ENCODE results near the gene FAM50B. TPM values are rescaled to one million over a fixed set of nuclear protein-coding genes. Genes with fewer than 3 reads are reported as not detected.

The FAM50B gene
- total and polyA plus RNA-seq, 2 of the 13 experiments (the other 11 are each of a cell fraction or from before 2014, with no cell fraction given) = 0.05 TPM; not detected in 1

GRCh38 chr6:3841066-3841454 is 8.1 kb upstream of the FAM50B start (continued):
- TF ChIP-seq, protein P1, sequence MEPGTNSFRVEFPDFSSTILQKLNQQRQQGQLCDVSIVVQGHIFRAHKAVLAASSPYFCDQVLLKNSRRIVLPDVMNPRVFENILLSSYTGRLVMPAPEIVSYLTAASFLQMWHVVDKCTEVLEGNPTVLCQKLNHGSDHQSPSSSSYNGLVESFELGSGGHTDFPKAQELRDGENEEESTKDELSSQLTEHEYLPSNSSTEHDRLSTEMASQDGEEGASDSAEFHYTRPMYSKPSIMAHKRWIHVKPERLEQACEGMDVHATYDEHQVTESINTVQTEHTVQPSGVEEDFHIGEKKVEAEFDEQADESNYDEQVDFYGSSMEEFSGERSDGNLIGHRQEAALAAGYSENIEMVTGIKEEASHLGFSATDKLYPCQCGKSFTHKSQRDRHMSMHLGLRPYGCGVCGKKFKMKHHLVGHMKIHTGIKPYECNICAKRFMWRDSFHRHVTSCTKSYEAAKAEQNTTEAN (CRISPR knock-in tag; conservative IDR thresholded peaks at IDR 0.05) = peak; percentile 78
- no peak for TF ChIP-seq PAWR (CRISPR knock-in tag; IDR thresholded peaks at IDR 0.05; ENCODE audit: borderline replicate concordance)
- TF ChIP-seq ZKSCAN5 (CRISPR knock-in tag; IDR thresholded peaks at IDR 0.05) = no peak
- TF ChIP-seq, protein P2, sequence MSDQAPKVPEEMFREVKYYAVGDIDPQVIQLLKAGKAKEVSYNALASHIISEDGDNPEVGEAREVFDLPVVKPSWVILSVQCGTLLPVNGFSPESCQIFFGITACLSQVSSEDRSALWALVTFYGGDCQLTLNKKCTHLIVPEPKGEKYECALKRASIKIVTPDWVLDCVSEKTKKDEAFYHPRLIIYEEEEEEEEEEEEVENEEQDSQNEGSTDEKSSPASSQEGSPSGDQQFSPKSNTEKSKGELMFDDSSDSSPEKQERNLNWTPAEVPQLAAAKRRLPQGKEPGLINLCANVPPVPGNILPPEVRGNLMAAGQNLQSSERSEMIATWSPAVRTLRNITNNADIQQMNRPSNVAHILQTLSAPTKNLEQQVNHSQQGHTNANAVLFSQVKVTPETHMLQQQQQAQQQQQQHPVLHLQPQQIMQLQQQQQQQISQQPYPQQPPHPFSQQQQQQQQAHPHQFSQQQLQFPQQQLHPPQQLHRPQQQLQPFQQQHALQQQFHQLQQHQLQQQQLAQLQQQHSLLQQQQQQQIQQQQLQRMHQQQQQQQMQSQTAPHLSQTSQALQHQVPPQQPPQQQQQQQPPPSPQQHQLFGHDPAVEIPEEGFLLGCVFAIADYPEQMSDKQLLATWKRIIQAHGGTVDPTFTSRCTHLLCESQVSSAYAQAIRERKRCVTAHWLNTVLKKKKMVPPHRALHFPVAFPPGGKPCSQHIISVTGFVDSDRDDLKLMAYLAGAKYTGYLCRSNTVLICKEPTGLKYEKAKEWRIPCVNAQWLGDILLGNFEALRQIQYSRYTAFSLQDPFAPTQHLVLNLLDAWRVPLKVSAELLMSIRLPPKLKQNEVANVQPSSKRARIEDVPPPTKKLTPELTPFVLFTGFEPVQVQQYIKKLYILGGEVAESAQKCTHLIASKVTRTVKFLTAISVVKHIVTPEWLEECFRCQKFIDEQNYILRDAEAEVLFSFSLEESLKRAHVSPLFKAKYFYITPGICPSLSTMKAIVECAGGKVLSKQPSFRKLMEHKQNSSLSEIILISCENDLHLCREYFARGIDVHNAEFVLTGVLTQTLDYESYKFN (CRISPR knock-in tag; conservative IDR thresholded peaks at IDR 0.05) = peak; percentile 71
- TF ChIP-seq ZFP36L1 (CRISPR knock-in tag; IDR thresholded peaks at IDR 0.05) = 0 out of 2 replicates have a peak, but pooled peaks have one; percentile 51
- TF ChIP-seq KDM6A (CRISPR knock-in tag; IDR thresholded peaks at IDR 0.05; ENCODE audit: low read depth) = peak; percentile 41; the same call in 1 of the 2 replicates
- no peak for TF ChIP-seq ZFY (CRISPR knock-in tag; IDR thresholded peaks at IDR 0.05)
- TF ChIP-seq, protein P3, sequence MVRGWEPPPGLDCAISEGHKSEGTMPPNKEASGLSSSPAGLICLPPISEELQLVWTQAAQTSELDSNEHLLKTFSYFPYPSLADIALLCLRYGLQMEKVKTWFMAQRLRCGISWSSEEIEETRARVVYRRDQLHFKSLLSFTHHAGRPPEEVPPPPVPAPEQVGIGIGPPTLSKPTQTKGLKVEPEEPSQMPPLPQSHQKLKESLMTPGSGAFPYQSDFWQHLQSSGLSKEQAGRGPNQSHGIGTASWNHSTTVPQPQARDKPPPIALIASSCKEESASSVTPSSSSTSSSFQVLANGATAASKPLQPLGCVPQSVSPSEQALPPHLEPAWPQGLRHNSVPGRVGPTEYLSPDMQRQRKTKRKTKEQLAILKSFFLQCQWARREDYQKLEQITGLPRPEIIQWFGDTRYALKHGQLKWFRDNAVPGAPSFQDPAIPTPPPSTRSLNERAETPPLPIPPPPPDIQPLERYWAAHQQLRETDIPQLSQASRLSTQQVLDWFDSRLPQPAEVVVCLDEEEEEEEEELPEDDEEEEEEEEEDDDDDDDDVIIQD (CRISPR knock-in tag; IDR thresholded peaks at IDR 0.05; ENCODE audit: low read depth) = peak; percentile 73; the same call in 1 of the 2 replicates
- peak; percentile 97 to 99 for TF ChIP-seq MAFK (conservative IDR thresholded peaks at IDR 0.05 in 1 of 2, IDR thresholded peaks at IDR 0.05 in 1 of 2; ENCODE audit: low read length in 2 of 2)
- TF ChIP-seq, protein P4, sequence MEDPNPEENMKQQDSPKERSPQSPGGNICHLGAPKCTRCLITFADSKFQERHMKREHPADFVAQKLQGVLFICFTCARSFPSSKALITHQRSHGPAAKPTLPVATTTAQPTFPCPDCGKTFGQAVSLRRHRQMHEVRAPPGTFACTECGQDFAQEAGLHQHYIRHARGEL (CRISPR knock-in tag; IDR thresholded peaks at IDR 0.05) = no peak
- no peak for TF ChIP-seq ZNF530 (CRISPR knock-in tag; IDR thresholded peaks at IDR 0.05; ENCODE audit: low read depth)
- peak; percentile 25; the same call in 1 of the 2 replicates for TF ChIP-seq ZNF20 (CRISPR knock-in tag; IDR thresholded peaks at IDR 0.05)
- no peak for TF ChIP-seq ZNF30 (CRISPR knock-in tag; IDR thresholded peaks at IDR 0.05)
- no peak for TF ChIP-seq ZNF253 (CRISPR knock-in tag; IDR thresholded peaks at IDR 0.05; ENCODE audit: borderline replicate concordance)
- TF ChIP-seq, protein P5, sequence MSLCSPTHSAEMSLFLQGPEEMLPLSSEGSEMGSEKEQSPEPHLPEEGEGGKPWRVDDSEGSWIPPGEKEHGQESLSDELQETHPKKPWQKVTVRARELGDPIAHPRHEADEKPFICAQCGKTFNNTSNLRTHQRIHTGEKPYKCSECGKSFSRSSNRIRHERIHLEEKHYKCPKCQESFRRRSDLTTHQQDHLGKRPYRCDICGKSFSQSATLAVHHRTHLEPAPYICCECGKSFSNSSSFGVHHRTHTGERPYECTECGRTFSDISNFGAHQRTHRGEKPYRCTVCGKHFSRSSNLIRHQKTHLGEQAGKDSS (CRISPR knock-in tag; IDR thresholded peaks at IDR 0.05; ENCODE audit: borderline replicate concordance, low read depth) = no peak
- TF ChIP-seq IKZF4 (CRISPR knock-in tag; IDR thresholded peaks at IDR 0.05; ENCODE audit: borderline replicate concordance, low read depth, not compliant biosample characterization) = no peak
- no peak; the same call in 1 of the 2 replicates for TF ChIP-seq KAT7 (CRISPR knock-in tag; IDR thresholded peaks at IDR 0.05; ENCODE audit: borderline replicate concordance)
- TF ChIP-seq KMT2B (CRISPR knock-in tag; IDR thresholded peaks at IDR 0.05) = no peak
- TF ChIP-seq ZNF510 (CRISPR knock-in tag; IDR thresholded peaks at IDR 0.05; ENCODE audit: low read depth) = no peak
- TF ChIP-seq ZHX1 (CRISPR knock-in tag; IDR thresholded peaks at IDR 0.05; ENCODE audit: low read depth) = peak; percentile 81; the same call in 1 of the 2 replicates

All from HepG2 (cell line).